ENCODE data around the gene SEMA3A. TPM values are rescaled to one million over a fixed set of nuclear protein-coding genes. Genes with fewer than 3 reads are reported as not detected.

Gene SEMA3A
- total RNA-seq, 1 donor from 2014 or later = 0.20 TPM

DNA sequence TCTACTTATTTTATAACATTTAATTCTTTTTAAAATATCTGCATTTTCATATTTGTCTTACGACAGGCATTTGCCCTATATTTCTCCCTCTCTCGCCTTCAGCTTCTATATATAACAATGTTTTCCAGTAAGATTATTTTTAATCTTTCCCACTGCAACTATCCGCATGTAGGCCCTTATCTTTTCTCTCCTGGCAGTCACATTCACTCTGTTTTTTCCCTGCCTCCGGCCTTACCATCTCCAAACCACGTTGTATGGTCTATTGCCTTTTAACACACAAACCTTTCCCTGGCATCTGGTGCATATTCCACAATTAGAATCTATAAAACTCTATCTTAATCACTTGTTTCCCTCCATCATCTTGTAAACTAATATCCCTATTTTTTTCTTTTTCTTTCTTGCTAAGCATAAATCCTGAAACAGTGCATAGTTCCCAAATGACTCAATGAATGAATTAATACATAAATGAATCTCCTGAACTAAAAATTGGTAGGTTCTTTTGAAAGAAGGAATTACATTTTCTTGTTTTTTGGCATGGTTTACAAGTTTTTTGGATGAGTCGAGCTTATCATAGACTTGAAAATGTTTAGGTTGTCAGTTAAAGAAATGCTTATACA lies 173.2 kb downstream of the SEMA3A start:
- DNase-seq (ENCODE audit: low read depth, low spot score) = no peak

GRCh38 chr7:84017651-84018050 lies 176.9 kb downstream of the SEMA3A start:
- no peak for DNase-seq (ENCODE audit: low read depth, low spot score)

GRCh38 chr7:84013616-84014240 lies 180.9 kb downstream of the SEMA3A start:
- no peak for DNase-seq (ENCODE audit: low read depth, low spot score)

DNA sequence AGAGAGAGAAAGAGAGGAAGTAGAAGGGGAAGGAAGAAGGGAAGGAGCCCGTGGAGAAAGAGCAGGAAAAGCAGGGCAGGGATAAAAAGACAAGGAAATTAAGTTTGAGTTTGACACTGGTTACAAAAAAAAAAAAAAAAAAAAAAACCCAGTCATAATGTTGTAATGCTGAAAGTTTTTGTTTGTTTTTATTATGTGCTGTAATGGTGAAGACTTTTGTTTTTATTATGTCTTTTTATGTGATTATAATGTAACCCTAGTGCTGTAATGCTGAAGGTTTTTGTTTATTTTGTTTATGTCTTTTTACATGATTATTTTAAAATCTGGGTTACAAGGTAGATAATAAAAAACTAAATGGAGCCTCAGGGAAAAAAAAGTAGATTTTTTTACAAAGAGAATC lies 184.8 kb downstream of the SEMA3A start:
- DNase-seq (ENCODE audit: low read depth, low spot score) = no peak

DNA sequence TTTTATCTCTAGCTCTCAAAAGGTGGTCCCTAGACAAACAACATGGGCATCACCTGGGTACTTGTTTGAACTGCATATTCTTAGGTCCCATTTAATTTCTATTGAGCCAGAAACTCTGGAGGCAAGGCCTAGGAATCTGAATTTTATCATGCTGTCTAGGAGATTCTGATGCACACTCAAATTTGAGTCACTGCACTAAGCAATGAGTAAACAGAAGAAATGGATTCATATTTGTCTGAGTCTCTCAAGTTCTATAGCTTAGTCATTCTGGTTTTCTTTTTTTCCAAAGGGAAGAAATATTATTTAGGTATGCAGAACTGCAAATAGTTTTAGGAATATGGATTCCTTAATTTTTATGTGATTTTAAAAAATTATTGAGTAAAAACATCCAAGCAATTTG lies 185.5 kb downstream of the SEMA3A start:
- DNase-seq (ENCODE audit: low read depth, low spot score) = no peak

DNA sequence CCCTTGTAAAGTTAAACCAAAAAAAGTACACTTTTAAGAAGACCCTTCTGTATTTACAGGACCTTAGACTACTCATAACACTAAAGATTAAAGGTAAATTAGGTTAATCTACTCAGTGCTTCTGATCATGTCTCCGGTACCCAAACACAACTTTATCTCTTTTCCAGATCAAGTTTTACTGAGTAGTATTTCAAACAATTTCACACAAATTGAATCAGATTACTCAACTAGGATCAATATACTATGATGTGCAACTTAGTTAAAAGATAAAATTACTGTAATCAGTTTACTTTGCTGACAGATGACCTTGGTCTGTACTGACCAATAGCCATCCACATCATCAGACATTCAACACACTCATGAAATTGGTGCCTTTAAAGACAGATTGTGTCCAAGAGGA lies 191.4 kb downstream of the SEMA3A start:
- DNase-seq (ENCODE audit: low read depth, low spot score) = no peak

- DNase-seq (ENCODE audit: low read depth, low spot score) = no peak
These were observed 192.2 kb downstream of the SEMA3A start for GRCh38 chr7:84002348-84002747.

- no peak for DNase-seq (ENCODE audit: low read depth, low spot score)
These were observed 197.7 kb downstream of the SEMA3A start for GRCh38 chr7:83996879-83997278.

DNA sequence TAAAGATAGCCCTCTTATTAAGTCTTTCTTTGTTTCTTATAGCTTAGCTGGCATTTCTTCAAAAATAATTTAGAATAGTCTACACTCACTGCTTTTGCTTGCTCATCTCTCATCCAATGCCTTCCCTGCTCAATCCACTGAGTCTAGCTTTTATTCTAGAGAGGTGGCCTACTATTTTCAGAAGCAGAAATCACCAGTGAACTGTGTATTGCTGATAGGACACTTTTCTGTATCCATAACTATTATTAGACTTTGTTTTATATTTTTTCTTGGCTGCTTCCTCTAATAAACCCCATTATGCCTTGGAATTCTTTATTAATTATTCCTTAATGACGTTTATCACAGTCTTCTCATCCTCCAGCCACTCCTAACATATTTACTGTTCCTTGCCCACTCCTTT lies 206.8 kb downstream of the SEMA3A start:
- no peak for DNase-seq (ENCODE audit: low read depth, low spot score)

GRCh38 chr7:83985821-83986220 lies 208.8 kb downstream of the SEMA3A start:
- no peak for DNase-seq (ENCODE audit: low read depth, low spot score)

GRCh38 chr7:83984591-83984990 lies 210.0 kb downstream of the SEMA3A start:
- no peak for DNase-seq (ENCODE audit: low read depth, low spot score)

- DNase-seq (ENCODE audit: low read depth, low spot score) = no peak
These were observed 210.5 kb downstream of the SEMA3A start for GRCh38 chr7:83984076-83984475.

- DNase-seq (ENCODE audit: low read depth, low spot score) = no peak
These were observed 211.0 kb downstream of the SEMA3A start for GRCh38 chr7:83983606-83984005.

DNA sequence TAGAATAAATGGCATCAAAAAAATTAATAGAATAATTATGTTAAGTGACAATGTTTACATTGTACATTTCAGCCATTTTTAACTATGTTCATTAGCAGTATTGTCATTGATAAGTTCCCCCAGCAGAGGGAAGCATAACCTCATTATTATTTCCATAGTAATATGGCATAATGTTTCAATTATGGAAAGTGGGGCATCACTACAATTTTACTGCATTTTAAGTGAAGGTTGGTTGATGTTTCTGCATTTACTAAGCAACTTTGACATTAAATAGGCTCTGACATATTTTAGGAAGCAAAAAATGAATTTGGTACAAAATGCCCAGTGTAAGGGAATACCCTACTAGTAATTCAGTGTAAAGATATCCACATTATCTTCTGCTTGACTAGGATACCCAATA lies 218.3 kb downstream of the SEMA3A start:
- no peak for DNase-seq (ENCODE audit: low read depth, low spot score)

DNA sequence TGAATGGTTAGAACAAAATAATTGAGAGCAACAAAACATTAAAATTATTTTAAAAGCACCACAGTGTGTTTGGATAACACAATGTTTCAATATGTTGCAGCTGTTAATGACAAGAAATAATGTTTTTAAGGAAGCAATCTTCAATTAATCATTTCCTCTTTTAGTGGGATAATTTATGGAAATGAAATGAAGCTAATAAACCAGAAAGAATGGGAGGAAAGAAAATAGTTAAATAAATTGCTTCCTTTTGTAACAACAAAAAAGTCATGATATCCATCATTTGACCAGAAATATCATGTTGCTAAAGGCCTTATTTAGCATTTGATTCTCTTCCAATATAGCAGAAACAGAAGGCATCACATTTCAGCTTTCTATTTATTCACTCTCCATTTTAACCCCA lies 224.5 kb downstream of the SEMA3A start:
- no peak for DNase-seq (ENCODE audit: low read depth, low spot score)

- no peak for DNase-seq (ENCODE audit: low read depth, low spot score)
These were observed 230.3 kb downstream of the SEMA3A start for GRCh38 chr7:83964318-83964717.

- no peak for DNase-seq (ENCODE audit: low read depth, low spot score)
These were observed 237.3 kb downstream of the SEMA3A start for GRCh38 chr7:83957333-83957732.

GRCh38 chr7:83956104-83956503 lies 238.5 kb downstream of the SEMA3A start:
- no peak for DNase-seq (ENCODE audit: low read depth, low spot score)

DNA sequence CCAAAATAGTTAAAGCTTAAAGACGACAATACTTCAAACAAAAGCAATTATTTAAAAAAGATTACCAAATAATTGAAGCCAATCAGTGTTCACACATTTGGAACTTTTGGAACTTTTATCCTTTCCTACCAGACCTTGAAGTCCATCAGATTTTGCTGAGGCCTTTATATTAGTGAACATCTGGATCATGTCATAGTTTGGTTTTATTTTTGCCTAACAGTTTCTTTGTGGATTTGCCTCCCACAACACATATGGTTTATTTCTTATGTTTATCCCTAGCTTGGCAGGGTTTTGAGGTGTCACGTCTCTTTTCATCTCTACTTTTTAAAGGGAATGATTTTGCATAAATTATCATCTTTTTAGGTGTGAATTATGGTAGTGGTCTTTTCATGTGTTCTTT lies 242.4 kb downstream of the SEMA3A start:
- no peak for DNase-seq (ENCODE audit: low read depth, low spot score)

GRCh38 chr7:83947260-83947659 lies 247.3 kb downstream of the SEMA3A start:
- no peak for DNase-seq (ENCODE audit: low read depth, low spot score)

GRCh38 chr7:83946801-83947200 lies 247.8 kb downstream of the SEMA3A start:
- DNase-seq (ENCODE audit: low read depth, low spot score) = no peak

DNA sequence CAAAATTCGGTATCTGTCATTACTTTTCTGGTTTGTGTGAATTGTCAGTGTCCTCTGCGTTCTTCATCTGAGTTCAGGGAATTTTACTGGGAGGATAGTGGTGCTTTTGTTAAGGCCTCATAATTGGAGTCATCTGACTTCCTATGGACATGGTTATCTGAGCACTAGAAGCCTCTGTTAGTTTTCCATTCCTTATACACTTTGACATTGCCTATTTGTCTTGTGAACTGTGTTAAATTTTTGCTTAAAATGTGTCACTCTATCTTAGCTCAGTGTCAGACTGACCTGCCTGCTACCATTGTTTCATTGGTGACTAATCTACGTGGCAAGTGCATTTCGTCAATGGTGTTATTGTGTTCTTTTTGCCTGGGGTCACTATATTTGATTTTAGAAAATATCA lies 253.3 kb downstream of the SEMA3A start:
- DNase-seq (ENCODE audit: low read depth, low spot score) = no peak

DNA sequence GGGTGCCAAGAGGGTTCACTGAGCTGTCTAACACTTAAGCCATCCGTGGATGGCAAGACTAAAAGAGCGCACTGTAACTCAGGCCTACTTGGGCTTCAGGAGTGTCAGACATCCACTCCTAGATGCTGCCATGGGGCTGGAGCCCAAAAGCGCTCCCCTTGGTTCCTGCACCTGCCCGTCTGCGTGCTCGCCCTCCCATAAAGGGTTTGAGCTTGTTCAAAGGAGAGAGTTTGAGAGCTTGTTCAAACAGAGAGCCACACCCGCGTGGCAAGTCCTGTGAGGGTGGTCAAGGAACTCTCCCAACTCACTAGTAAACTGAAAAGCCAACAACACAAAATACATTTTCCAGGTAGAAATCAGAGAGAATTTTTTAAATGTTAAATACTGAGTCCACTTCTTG lies 256.7 kb downstream of the SEMA3A start:
- DNase-seq (ENCODE audit: low read depth, low spot score) = no peak
